DND-41 (cell line): ENCODE measurements around the gene MRFAP1.

ENCODE experiments used
- EZH2 ChIP-seq: IDR thresholded peaks from 3 replicates; pipeline ENCODE4 v1.6.1; 2012; ENCODE audit warnings: borderline replicate concordance, low read depth, mild to moderate bottlenecking, moderate library complexity, low read length, inconsistent platforms; ENCODE audit not compliant: severe bottlenecking
- TF ChIP-seq, protein P1 (sequence below): IDR thresholded peaks from 2 replicates; pipeline ENCODE4 v1.5.1; 2012; ENCODE audit warnings: borderline replicate concordance, low read length, moderate library complexity, mild to moderate bottlenecking; ENCODE audit not compliant: poor library complexity, severe bottlenecking; ENCODE audit errors: extremely low read depth

DNA sequence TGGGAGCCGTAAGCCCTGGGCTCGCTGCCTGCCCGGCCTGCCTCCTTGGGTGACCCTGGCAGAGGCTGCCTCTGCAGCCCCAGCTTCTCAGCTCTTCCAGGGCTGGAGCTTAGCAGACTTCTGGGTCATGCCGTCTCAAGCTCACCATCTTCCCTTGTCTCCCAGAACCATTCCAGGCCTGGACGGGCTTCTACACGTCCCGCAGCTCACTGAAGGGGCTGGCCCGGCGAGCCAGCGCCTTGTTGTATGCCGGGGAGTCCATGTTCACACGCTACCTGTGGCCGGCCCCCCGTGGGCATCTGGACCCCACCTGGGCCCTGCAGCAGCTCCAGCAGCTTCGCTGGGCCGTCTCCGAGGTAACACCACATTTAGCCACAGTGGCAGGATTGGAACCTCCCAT, 43.5 kb upstream of the MRFAP1 start:
- TF ChIP-seq, protein P1, sequence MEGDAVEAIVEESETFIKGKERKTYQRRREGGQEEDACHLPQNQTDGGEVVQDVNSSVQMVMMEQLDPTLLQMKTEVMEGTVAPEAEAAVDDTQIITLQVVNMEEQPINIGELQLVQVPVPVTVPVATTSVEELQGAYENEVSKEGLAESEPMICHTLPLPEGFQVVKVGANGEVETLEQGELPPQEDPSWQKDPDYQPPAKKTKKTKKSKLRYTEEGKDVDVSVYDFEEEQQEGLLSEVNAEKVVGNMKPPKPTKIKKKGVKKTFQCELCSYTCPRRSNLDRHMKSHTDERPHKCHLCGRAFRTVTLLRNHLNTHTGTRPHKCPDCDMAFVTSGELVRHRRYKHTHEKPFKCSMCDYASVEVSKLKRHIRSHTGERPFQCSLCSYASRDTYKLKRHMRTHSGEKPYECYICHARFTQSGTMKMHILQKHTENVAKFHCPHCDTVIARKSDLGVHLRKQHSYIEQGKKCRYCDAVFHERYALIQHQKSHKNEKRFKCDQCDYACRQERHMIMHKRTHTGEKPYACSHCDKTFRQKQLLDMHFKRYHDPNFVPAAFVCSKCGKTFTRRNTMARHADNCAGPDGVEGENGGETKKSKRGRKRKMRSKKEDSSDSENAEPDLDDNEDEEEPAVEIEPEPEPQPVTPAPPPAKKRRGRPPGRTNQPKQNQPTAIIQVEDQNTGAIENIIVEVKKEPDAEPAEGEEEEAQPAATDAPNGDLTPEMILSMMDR = no peak
- no peak for TF ChIP-seq EZH2
